ENCODE results near the gene SERPINA12.

Gene SERPINA12

DNA sequence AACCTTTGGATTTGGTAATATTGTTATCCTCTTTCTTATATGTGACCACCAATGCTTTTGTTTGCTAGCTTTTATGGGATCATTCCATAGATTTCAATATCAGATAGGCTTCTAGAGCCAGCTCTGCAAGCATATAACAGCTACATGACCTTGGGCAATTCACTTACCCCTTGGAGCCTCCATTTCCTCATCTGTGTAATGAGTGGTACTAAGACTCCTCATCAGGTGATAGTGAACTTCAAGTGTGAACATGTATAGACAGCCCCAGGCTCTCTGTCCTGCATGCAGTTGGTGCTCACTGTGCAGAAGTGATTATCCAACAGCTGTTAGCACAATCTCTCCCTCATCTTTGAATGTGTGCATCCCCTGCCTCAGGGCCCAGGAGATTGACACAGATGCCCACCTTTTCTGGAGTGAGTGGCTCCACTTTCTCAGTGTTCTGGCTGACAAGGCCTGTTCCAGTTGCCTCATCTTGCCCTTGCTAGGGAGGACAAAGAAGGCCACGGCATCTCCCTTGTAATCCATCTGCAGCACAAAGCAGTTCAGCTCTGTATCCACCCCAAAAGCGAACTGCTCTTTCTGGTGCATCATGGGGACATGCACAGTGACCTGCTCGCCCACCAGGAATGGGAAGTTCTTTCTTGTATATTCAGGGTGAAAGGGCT, 42.4 kb downstream of the SERPINA12 start:
- H3K27me3 Mint-ChIP-seq = peaks cover 25% of the 10 kb centered on the region
- no peaks in the 10 kb centered on the region for H3K4me1 Mint-ChIP-seq
- ATAC-seq (replicated peaks; ENCODE audit: extremely low read depth, poor library complexity, severe bottlenecking) (no peak), DNase-seq (ENCODE audit: low spot score in 2 of 2) (no peak)
- no peaks in the 10 kb centered on the region for H3K36me3 Mint-ChIP-seq (ENCODE audit: insufficient read depth)
- H3K27ac Mint-ChIP-seq (ENCODE audit: low read depth) = no peak overlapping the region
- no peak overlapping the region for H3K4me3 Mint-ChIP-seq
- peaks cover 6% of the 10 kb centered on the region for H3K9me3 Mint-ChIP-seq

DNA sequence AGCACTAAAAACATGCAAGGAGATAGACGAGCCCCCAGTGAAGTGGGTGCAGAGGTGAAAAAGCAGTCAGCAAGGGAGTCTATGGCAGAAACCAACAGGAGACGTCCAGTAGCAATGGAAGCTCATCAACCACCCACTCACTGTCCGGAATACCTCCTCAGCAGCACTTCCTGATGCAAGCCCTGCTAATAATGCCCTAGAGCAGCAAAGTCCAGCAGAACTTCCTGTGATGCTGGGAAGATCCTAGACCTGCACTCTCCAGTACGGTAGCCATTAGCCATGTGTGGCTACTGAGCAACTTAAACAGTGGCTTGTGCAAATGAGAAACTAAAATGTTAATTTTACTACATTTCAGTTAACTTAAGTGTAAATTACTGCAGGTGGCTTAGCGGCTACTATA, 44.2 kb downstream of the SERPINA12 start:
- peaks cover 33% of the 10 kb centered on the region for H3K27me3 Mint-ChIP-seq
- H3K4me3 Mint-ChIP-seq = no peak overlapping the region
- ATAC-seq (replicated peaks; ENCODE audit: extremely low read depth, poor library complexity, severe bottlenecking) (no peak), DNase-seq (ENCODE audit: low spot score in 2 of 2) (no peak)
- H3K9me3 Mint-ChIP-seq = peaks cover 6% of the 10 kb centered on the region
- H3K27ac Mint-ChIP-seq (ENCODE audit: low read depth) = no peak overlapping the region
- H3K4me1 Mint-ChIP-seq = no peaks in the 10 kb centered on the region
- H3K36me3 Mint-ChIP-seq (ENCODE audit: insufficient read depth) = no peaks in the 10 kb centered on the region

DNA sequence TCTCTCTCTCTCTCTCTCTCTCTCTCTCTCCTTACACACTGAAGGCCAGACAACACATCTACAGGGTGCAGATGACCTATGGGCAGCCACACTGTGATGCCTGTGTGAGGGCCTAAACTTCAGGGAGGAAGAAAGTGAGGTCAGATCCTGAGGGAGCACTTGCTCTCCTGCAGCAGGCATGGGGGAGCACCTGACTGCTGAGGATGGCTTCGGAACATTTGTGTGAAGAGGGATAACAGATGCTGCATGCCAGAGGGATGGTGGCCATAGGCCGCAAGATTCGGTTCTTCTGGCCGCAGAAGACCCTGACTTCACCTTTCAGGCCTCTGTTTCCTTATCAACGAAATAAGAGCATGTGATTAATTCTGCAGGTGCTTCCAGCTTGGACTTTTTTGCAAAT, 45.0 kb downstream of the SERPINA12 start:
- DNase-seq (ENCODE audit: low spot score in 2 of 2) = no peak
- no peak for ATAC-seq (replicated peaks; ENCODE audit: extremely low read depth, poor library complexity, severe bottlenecking)

DNA sequence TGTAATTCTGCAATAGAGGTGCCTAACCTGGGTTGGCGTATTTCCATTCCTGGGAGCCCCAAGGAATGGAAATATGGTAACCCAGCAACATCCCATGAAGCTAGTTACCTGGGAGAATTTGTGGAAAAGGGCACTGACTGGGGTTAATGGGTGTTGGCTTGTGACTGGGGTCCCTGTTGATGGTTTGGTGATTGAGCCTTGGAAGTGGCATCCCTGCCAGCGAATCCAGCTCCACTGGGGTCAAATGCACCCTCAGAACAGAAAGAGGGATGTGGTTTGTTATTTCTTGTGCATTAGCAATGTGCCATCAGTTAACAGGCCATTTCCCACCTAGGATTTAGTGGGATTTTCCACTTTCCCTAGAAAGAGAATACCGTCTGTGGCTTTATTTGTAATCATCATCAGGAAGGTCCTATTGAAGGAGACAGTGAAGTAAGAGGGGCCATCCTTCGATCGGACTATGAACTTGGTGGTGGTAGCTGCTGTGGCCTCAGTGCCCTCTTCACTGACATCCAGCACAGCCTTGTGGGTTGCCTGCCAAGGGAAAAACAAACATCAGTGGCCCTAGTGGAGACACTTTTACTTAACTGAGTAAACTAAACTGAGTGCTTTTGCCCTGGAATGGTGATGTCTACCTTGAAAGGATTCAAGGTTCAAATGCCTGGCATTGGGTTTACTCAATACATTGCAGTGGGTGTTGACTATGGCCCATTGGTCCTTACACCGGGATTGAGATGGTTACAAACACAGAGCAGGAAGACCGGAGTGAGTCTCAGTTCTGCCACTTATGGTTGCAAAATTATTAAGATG, 46.3 kb downstream of the SERPINA12 start:
- Mint-ChIP-seq H3K9me3 (peaks cover 6% of the 10 kb centered on the region), H3K27me3 (peaks cover 47% of the 10 kb centered on the region), H3K4me3 (no peak overlapping the region), H3K36me3 (ENCODE audit: insufficient read depth) (no peaks in the 10 kb centered on the region), H3K27ac (ENCODE audit: low read depth) (no peak overlapping the region), H3K4me1 (no peaks in the 10 kb centered on the region)
- no peak for ATAC-seq (replicated peaks; ENCODE audit: extremely low read depth, poor library complexity, severe bottlenecking)
- no peak for DNase-seq (ENCODE audit: low spot score in 2 of 2)

More for the DNA sequence above, 45.0 kb downstream of the SERPINA12 start:
- peaks cover 34% of the 10 kb centered on the region for H3K27me3 Mint-ChIP-seq
- H3K4me3 Mint-ChIP-seq = no peak overlapping the region
- H3K9me3 Mint-ChIP-seq = peaks cover 6% of the 10 kb centered on the region
- no peaks in the 10 kb centered on the region for H3K36me3 Mint-ChIP-seq (ENCODE audit: insufficient read depth)
- no peaks in the 10 kb centered on the region for H3K4me1 Mint-ChIP-seq
- no peak overlapping the region for H3K27ac Mint-ChIP-seq (ENCODE audit: low read depth)

DNA sequence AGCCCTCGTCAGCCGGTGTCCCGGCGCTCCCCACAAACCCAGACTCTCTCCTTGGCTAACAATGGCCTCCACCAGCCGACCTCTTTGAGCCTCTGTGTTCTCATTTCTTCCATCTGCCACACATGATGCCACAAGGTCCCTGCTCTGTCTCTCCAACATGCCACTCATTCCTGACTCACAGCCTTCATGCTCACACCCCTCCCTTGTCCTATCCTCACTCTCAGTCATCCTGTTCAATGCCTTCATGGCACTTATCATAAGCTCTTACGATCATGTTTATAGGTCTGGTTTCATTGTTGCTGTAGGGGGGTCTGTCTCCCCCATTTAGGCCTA, 47.1 kb downstream of the SERPINA12 start:
- ATAC-seq (replicated peaks; ENCODE audit: extremely low read depth, poor library complexity, severe bottlenecking) = no peak
- DNase-seq (ENCODE audit: low spot score in 2 of 2) = no peak
- Mint-ChIP-seq H3K27ac (ENCODE audit: low read depth) (no peak overlapping the region), H3K27me3 (peaks cover 55% of the 10 kb centered on the region), H3K4me3 (no peak overlapping the region), H3K36me3 (ENCODE audit: insufficient read depth) (no peaks in the 10 kb centered on the region), H3K4me1 (no peaks in the 10 kb centered on the region), H3K9me3 (peaks cover 6% of the 10 kb centered on the region)

DNA sequence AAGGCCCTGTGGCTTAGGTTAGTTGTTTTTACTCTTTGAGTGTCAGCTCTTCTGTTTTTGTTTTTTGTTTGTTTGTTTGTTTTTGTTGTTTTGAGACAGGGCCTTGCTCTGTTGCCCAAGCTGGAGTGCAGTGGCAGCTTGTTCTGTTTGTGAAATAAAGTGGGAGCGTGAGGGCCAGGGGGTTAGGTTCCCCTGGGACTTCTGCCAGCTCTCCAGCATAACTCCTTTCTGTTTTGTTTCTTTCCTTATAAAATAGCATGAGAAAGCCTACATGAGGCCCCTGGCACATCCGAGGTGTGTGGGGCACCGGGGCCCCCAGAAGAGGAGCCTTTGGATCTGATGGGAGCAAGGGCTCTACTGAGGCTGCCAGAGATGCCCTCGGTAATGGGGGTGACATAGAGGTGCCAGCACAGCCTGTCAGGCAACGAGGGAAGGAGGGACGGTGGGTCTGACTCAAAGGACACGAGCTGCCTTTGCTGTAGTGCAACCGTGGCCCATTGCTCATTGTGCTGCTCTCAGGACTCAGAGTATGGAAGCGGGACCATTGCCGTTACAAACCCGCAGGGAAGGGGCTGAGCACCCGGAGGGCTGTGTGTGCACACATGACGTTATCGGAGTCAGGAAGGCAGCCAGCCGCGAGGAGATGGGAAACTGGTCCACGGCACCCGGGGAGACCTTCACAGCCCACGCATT, 47.6 kb downstream of the SERPINA12 start:
- no peak overlapping the region for H3K4me3 Mint-ChIP-seq
- H3K36me3 Mint-ChIP-seq (ENCODE audit: insufficient read depth) = no peaks in the 10 kb centered on the region
- ATAC-seq (replicated peaks; ENCODE audit: extremely low read depth, poor library complexity, severe bottlenecking) = no peak
- peaks cover 6% of the 10 kb centered on the region for H3K9me3 Mint-ChIP-seq
- DNase-seq (ENCODE audit: low spot score in 2 of 2) = no peak
- no peak overlapping the region for H3K27ac Mint-ChIP-seq (ENCODE audit: low read depth)
- no peaks in the 10 kb centered on the region for H3K4me1 Mint-ChIP-seq
- H3K27me3 Mint-ChIP-seq = peaks cover 58% of the 10 kb centered on the region

DNA sequence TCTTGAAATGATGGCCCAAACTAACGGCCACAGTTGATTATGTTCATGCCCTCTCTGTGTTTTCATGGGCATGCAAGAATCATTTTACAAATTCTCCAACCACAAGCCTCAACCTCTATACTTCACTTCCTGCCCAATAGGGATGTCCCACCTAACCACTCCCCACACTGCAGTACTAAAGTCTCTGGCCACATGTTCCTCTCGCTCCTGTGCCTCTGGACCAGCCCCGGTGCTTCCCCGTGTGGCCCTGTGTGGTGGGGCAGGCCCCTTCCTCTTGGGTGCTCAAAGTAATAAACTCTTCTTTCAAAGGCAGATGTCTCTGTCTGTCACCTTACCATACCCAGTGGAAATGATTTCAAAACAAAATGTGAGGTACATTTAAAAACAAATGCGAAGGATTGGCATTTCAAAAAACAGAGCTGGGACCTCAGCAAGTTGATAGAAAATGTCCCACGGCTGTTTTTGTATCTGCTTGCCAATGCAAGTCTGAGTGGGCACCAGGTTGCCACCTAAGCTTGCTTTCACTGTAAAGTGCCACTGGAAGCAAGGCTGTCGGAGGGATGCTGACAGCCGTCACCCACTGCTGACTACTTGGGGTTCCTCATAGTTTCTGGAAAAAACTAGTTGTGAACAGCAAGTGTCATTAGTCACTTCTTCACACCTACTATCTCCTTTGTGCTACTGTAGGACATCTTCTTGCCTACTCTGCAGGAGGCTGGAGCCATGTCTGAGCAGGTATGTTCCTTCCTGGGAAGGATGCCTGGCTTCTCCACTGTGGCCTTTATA, 48.4 kb downstream of the SERPINA12 start:
- no peaks in the 10 kb centered on the region for H3K9me3 Mint-ChIP-seq
- no peaks in the 10 kb centered on the region for H3K4me1 Mint-ChIP-seq

DNA sequence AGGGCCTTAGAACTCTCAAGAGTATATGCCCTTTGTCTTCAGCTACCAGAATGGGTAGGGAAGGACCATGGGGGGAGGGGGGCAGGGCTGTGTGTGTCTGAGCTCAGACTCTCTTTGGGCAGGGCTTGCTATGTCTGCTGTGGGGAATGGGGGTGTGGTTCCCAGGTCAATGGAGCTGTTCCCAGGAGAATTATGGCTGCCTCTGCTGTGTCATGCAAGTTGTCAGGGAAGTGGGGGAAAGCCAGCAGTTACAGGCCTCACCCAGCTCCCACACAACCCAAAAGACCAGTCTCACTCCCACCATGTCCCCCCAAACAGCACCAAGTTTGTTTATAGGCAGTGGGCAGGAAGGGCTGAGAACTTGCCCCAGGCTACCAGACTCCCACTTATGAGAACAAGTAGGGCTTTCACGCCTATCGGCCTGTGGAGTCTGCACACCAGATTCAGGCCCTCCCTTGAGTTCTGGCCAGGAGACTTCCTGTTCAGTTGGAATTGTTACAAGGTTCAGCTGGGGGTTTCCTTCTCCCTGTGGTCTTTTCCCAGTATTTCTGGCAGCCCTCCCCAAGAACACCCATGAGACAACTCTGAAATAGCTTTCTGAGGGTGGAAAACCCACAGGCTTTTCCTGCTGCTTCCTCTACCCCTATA, 50.6 kb downstream of the SERPINA12 start:
- no peaks in the 10 kb centered on the region for H3K4me1 Mint-ChIP-seq
- no peak overlapping the region for H3K4me3 Mint-ChIP-seq
- ATAC-seq (replicated peaks; ENCODE audit: extremely low read depth, poor library complexity, severe bottlenecking) (no peak), DNase-seq (ENCODE audit: low spot score in 2 of 2) (no peak)
- H3K9me3 Mint-ChIP-seq = no peaks in the 10 kb centered on the region
- H3K27ac Mint-ChIP-seq (ENCODE audit: low read depth) = no peak overlapping the region
- no peaks in the 10 kb centered on the region for H3K36me3 Mint-ChIP-seq (ENCODE audit: insufficient read depth)
- peaks cover 78% of the 10 kb centered on the region for H3K27me3 Mint-ChIP-seq

More for the DNA sequence above, 48.4 kb downstream of the SERPINA12 start:
- ATAC-seq (replicated peaks; ENCODE audit: extremely low read depth, poor library complexity, severe bottlenecking) = no peak
- Mint-ChIP-seq H3K36me3 (ENCODE audit: insufficient read depth) (no peaks in the 10 kb centered on the region), H3K27ac (ENCODE audit: low read depth) (no peak overlapping the region), H3K4me3 (no peak overlapping the region), H3K27me3 (peaks cover 58% of the 10 kb centered on the region)
- no peak for DNase-seq (ENCODE audit: low spot score in 2 of 2)

DNA sequence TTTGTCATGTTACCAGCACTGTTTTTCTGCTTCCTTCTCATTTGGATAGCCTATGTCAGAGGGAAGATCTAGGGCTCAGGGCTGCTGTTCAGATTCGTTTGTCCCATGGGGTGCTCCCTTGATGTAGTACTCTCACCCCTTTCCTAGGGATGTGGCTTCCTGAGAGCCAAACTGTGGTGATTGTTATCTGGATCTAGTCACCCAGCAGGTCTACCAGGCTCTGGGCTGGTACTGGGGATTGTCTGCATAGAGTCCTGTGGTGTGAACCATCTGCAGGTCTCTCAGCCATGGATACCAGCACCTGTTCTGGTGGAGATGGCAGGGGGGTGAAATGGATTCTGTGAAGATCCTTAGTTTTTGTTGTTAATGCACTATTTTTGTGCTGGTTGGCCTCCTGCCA, 51.2 kb downstream of the SERPINA12 start:
- Mint-ChIP-seq H3K27me3 (peaks cover 84% of the 10 kb centered on the region), H3K36me3 (ENCODE audit: insufficient read depth) (no peaks in the 10 kb centered on the region), H3K4me1 (no peaks in the 10 kb centered on the region), H3K27ac (ENCODE audit: low read depth) (no peak overlapping the region), H3K9me3 (no peaks in the 10 kb centered on the region), H3K4me3 (no peak overlapping the region)
- ATAC-seq (replicated peaks; ENCODE audit: extremely low read depth, poor library complexity, severe bottlenecking) = no peak
- DNase-seq (ENCODE audit: low spot score in 2 of 2) = no peak

DNA sequence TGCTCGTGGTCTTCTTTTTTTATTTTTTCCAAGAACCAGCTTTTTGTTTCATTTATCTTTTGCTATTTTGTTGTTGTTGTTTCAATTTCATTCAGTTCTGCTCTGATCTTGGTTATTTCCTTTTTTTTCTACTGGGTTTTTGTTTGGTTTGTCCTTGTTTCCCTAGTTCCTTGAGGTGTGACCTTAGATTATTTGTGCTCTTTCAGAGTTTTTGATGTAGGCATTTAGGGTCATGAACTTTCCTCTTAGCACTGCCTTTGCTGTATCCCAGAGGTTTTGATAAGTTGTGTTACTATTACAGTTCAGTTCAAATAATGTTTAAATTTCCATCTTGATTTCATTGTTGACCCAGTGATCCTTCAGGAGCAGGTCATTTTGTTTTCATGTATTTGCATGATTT, 53.3 kb downstream of the SERPINA12 start:
- Mint-ChIP-seq H3K4me3 (no peak overlapping the region), H3K4me1 (no peaks in the 10 kb centered on the region), H3K27ac (ENCODE audit: low read depth) (no peak overlapping the region), H3K9me3 (no peaks in the 10 kb centered on the region), H3K27me3 (peaks cover 79% of the 10 kb centered on the region), H3K36me3 (ENCODE audit: insufficient read depth) (no peaks in the 10 kb centered on the region)
- DNase-seq (ENCODE audit: low spot score in 2 of 2) (no peak), ATAC-seq (replicated peaks; ENCODE audit: extremely low read depth, poor library complexity, severe bottlenecking) (no peak)

DNA sequence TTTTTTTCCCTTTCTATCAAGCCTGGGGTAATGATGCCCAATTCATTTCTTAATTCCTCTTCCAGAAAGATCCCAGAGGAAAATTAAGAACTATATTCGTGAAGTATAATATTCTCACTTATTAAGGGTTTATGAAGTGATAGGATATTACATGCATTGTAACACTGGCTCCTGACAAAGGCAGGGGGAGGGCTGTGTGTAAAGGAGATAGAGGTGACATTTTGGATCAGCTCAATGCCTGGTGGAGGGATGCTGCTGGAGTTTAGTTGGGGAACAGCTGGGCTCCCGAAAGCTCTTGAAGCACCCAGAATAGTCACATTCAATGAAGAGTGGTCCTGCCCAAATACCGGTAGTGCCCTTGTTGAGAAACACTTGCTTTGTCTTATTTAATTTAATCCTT, 57.4 kb downstream of the SERPINA12 start:
- DNase-seq (ENCODE audit: low spot score in 2 of 2) (no peak), ATAC-seq (replicated peaks; ENCODE audit: extremely low read depth, poor library complexity, severe bottlenecking) (no peak)
- Mint-ChIP-seq H3K4me3 (no peak overlapping the region), H3K9me3 (no peaks in the 10 kb centered on the region), H3K36me3 (ENCODE audit: insufficient read depth) (no peaks in the 10 kb centered on the region), H3K27me3 (peaks cover 78% of the 10 kb centered on the region), H3K4me1 (no peaks in the 10 kb centered on the region), H3K27ac (ENCODE audit: low read depth) (no peak overlapping the region)
